Neuron (in vitro differentiated cells): ENCODE results near the gene EIF1B.
A peak's percentile ranks its signal among the peaks of the same experiment; 100 is the strongest.
"Not testable (repeated sequence)": the region's sequence is repeated elsewhere in the genome, so short reads cannot be mapped to it uniquely, and the experiment has no call there.

ENCODE experiments used
- H2AFZ ChIP-seq: one replicate; pipeline ENCODE4 v1.6.1; 2013; ENCODE audit warnings: low read depth, mild to moderate bottlenecking, inconsistent platforms, low read length, moderate library complexity
- H3K27me3 ChIP-seq: one replicate; pipeline ENCODE4 v1.6.1; 2013; ENCODE audit warnings: low read length; ENCODE audit not compliant: insufficient read depth
- H3K36me3 ChIP-seq: one replicate; pipeline ENCODE4 v1.6.1; 2013; ENCODE audit warnings: low read length; ENCODE audit not compliant: insufficient read depth
- H3K4me1 ChIP-seq: one replicate; pipeline ENCODE4 v1.6.1; 2013; ENCODE audit warnings: low read length; ENCODE audit not compliant: insufficient read depth
- H3K4me3 ChIP-seq: 2 replicates; pipeline ENCODE4 v1.5.1; 2013; ENCODE audit warnings: mild to moderate bottlenecking, low read length, moderate library complexity
- H3K9me3 ChIP-seq: one replicate; pipeline ENCODE4 v1.6.1; 2013; ENCODE audit warnings: low read length

The EIF1B gene

DNA sequence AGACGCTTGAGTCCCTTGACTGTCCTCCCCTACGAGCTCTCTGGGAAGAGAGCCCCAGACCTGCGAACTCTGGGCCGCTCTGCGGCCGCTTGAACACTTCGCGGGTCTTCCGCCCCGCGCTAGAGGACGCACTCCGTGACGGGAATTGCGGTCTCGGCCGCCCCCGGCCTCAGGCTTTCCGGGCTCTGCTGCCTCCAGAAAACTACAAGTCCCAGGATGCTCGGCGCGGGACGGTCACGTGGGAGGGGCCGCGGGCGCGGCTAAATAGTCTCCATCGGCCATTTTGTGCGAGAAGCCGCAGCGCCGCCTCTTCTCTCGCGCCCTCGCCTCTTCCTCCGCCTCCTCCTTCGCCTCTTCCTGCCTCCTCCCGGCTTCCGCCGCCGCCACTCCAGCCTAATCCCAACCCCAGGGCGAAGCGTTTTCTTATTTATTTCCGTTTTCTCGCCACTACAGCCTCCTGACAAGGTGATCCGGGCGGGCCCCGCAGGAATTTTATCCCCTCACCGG lies at the start of gene EIF1B:
EIF1B (plus strand) TSS at position 290 of the 507 bp plus-strand sequence. CDS start 235 bp downstream, outside the sequence.
- H3K36me3 ChIP-seq: peaks cover 36% of the 10 kb centered on the region

DNA sequence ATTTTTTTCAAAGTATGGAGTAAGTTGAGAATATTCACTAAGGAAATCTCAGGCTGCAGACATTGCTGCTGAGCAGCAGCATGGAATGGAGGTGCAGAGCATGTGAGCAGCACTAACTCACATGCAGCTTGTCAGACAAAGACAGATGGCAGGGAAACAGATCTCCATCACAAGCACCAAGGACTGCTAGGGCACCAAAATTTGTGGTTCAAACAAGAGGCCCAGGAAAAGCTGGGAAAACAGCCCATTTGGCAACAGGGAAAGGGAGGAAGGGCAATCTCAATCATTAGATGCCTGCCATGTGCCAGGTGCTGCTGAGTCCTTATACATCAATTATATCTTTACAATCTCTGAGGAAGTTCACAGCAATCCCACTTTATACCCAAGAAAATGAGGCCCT lies 47.2 kb upstream of the EIF1B start:
- no peaks in the 10 kb centered on the region for H3K9me3 ChIP-seq
- peaks cover 9% of the 10 kb centered on the region for H3K4me1 ChIP-seq
- H3K4me3 ChIP-seq: no peak overlapping the region
- H3K27me3 ChIP-seq: no peaks in the 10 kb centered on the region
- no peaks in the 10 kb centered on the region for H3K36me3 ChIP-seq
- no peak overlapping the region for H2AFZ ChIP-seq

More for the DNA sequence above, at the start of gene EIF1B:
- Histone ChIP-seq H3K4me1 (peaks cover 19% of the 10 kb centered on the region), H2AFZ (peak within 1 kb of the TSS; percentile 96), H3K9me3 (no peaks in the 10 kb centered on the region), H3K27me3 (no peaks in the 10 kb centered on the region), H3K4me3 (peak within 1 kb of the TSS; percentile 95)

DNA sequence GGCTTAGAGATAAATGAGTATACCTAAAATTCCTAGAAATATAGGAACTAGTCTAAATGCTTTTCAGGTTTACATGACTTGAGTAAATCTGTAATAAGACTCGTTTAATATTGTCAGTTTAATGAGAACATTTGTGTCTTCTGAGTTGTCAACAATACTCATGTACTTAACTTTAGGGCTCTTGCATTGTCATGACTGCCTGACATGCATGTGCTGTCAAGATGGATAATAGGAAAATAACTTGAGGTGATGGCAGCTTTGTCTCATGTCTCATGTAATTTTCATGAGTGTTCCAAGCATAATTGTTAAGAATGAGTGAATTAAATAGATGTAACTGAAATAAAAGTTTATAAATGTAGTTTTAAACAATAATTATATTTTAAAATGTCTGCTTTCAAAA lies 45.1 kb upstream of the EIF1B start:
- no peaks in the 10 kb centered on the region for H3K27me3 ChIP-seq
- H3K36me3 ChIP-seq: no peaks in the 10 kb centered on the region
- H3K9me3 ChIP-seq: no peaks in the 10 kb centered on the region
- no peak overlapping the region for H2AFZ ChIP-seq
- H3K4me1 ChIP-seq: peaks cover 27% of the 10 kb centered on the region
- H3K4me3 ChIP-seq: no peak overlapping the region

DNA sequence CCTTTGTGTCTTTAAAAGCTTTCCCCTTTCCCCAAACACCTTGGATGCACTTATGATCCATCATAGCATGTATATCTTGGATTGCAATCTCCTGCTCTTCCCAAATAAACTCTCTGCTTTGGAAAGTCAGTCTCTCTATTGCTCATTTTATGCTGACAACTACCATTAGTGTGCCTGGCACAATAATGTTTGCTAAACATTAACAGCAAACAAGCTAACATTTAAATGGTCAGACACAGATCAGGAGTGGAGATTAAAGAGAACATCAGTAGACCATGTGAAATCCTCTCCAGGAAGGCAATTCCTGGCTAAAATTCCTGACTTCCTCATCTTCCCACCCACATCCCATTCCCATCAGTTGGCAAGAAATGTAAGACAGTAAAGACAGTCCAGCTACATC lies 44.3 kb upstream of the EIF1B start:
- no peak overlapping the region for H3K4me3 ChIP-seq
- H3K36me3 ChIP-seq: no peaks in the 10 kb centered on the region
- peaks cover 27% of the 10 kb centered on the region for H3K4me1 ChIP-seq
- H2AFZ ChIP-seq: no peak overlapping the region
- H3K9me3 ChIP-seq: no peaks in the 10 kb centered on the region
- no peaks in the 10 kb centered on the region for H3K27me3 ChIP-seq

DNA sequence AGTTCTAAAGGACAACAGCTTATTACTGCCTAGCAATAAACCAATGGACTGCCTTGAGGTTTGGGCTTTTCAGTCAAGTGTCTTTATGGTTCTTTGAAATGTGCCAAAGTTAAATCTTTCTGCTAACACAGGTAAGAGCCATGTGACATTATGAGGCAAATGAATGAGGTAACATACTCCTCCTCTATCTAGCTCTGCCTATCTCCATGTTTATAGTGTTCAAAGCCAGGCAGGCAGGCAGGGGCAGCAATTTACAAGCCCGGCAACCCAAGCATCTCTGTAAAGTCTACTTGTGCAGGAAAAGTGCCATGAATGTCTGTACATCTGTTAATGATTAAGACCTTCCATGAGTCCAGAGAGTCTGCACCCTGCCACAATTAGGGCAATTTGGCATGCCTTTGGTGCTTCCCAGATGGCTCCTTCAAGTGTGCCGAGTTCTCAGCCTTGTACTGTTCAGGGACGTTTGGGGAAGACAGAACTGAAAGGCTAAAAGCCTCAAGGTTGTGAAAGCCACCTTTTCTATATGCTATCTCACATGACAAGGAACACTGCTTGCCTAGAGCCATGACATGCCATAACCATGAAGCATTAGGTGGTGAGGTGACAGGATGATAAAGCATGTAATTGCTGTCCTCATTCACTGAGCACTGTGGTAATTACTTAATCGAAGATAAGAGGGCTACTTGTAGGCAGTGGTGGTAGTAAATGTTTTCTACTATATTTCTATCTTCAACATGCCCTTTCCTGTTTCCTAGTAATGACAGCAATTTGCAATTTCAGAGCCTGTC lies 41.4 kb upstream of the EIF1B start:
- no peaks in the 10 kb centered on the region for H3K27me3 ChIP-seq
- no peak overlapping the region for H2AFZ ChIP-seq
- H3K4me3 ChIP-seq: no peak overlapping the region
- H3K4me1 ChIP-seq: peaks cover 27% of the 10 kb centered on the region
- H3K9me3 ChIP-seq: no peaks in the 10 kb centered on the region
- no peaks in the 10 kb centered on the region for H3K36me3 ChIP-seq

DNA sequence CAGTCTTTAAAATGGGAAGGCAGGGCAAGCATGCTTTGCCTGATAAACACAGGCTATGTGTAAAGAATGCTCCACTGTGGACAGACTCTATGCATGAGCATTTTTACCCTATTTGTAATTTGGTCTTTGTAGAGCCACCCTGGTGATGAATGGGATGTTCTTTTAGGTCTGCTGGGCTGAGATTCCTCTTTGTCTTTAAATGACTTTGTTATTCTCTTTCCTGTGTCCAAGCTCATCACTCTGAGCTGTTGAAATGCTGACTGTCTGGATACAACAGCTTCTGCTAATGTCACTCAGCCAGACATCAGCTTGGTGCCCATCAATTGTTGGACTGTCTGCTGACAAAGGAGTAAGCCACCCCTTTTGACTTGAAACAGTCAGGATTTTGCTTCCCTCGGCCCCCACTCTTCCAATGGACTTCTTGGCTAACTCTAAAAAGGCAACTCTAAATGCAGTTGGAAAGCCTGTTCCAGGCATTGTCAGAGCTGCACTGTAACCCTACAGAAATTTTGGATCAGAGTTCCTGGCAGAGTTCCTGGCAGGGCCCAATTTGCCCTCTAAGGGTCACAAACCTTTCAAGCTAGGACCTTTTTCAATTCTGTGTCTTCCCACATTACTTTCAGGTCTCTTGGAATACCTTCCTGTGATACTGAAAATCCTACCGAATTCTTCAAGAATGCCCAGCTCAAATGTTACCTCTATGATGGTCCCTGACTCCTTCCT lies 40.5 kb upstream of the EIF1B start:
- Histone ChIP-seq H2AFZ (no peak overlapping the region), H3K27me3 (no peaks in the 10 kb centered on the region), H3K4me3 (no peak overlapping the region), H3K4me1 (peaks cover 26% of the 10 kb centered on the region), H3K36me3 (no peaks in the 10 kb centered on the region), H3K9me3 (no peaks in the 10 kb centered on the region)

DNA sequence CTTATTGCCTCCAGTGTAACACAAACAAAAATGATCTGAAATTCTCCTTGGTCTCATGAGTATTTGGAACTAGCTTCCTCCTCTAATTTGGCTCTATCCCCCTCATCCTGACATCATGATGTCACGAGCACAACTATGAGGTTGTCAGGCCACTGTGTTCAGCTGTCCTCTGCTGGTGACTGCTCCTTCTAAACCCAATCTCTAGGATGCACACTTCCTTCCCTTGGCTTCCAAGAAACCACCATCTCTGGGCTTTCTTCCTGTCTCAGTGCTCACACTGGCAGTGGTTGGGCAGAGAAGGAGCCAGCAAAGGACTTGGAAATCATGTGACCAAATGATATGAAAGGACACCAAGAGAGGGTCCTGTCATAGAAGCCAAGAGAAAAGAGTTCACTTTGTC lies 30.7 kb upstream of the EIF1B start:
- Histone ChIP-seq H2AFZ (no peak overlapping the region), H3K9me3 (no peaks in the 10 kb centered on the region), H3K36me3 (no peaks in the 10 kb centered on the region), H3K4me3 (no peak overlapping the region), H3K27me3 (no peaks in the 10 kb centered on the region), H3K4me1 (no peaks in the 10 kb centered on the region)

DNA sequence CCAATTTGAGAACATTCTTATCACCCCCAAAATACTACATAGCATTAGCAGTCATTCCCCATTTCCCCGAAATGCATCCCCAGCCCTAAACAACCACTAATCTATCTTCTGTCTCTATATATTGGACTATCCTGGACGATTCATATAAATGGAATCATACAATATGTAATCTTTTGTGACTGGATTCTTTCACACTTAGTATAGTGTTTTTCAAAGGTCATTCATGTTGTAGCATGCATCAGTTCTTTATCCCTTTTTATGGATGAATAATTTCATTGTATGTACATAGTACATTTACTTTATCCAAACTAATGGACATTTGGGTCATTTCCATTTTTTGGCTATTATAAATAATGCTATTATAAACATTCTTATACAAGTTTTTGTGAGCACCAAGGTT lies 27.5 kb upstream of the EIF1B start:
- H3K27me3 ChIP-seq: no peaks in the 10 kb centered on the region
- H2AFZ ChIP-seq: no peak overlapping the region
- H3K9me3 ChIP-seq: no peaks in the 10 kb centered on the region
- H3K4me1 ChIP-seq: no peaks in the 10 kb centered on the region
- H3K36me3 ChIP-seq: no peaks in the 10 kb centered on the region
- H3K4me3 ChIP-seq: no peak overlapping the region

DNA sequence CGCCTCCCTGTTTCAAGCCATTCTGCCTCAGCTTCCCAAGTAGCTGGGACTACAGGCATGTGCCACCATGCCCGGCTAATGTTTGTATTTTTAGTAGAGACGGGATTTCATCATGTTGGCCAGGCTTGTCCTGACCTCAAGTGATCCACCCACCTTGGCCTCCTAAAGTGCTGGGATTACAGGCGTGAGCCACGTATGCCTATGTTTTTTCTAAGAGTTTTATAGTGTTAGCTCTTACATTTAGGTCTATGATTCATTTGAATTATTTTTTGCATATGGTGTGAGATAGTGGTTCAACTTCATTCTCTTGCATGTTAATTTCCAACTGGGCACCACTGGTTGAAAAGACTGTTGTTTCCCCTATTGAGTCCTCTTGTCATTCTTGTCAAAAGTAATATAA lies 26.4 kb upstream of the EIF1B start:
- not testable (repeated sequence) for H2AFZ ChIP-seq, H3K4me1 ChIP-seq, H3K27me3 ChIP-seq, H3K9me3 ChIP-seq, H3K4me3 ChIP-seq, H3K36me3 ChIP-seq

DNA sequence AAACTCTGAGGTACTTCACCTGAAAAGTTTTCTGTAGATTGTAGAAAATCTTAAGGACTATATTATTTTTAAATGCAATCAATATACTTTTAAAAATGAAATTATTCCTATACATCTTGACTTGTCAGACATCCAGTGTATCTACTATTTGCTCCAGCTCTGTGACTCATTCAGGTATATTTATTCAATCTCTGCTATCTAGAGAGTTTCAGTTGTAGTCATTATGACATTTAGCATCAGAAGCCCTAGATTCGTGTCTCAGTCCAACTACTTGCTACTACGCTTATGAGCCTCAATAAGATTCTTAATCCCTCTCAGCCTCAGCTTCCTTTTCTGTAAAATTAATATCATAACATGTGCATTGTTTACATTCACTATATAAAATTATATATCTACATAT lies 22.3 kb upstream of the EIF1B start:
- no peaks in the 10 kb centered on the region for H3K27me3 ChIP-seq
- no peak overlapping the region for H2AFZ ChIP-seq
- H3K9me3 ChIP-seq: peaks cover 2% of the 10 kb centered on the region
- H3K4me1 ChIP-seq: peaks cover 9% of the 10 kb centered on the region
- no peak overlapping the region for H3K4me3 ChIP-seq
- H3K36me3 ChIP-seq: no peaks in the 10 kb centered on the region

DNA sequence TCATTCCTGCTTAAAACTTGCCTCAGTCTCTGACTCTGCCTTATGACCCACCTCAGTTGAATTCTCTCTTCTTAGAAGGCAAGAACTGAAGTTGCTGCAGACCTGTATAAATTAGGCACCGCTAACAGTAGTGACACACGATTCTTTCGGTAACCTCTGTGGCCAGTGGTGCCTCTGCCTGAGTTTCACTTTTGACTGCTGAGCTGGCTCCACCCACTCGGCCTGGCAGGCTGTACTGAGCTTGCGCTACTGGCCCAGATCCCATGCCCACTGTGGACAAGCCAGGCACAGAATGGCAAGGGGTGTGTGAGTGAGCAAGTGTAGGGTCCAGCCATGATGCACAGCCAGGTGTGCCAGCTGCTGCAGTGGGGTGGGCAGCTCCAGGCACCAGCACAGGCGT lies 19.1 kb upstream of the EIF1B start:
- H3K4me3 ChIP-seq: no peak overlapping the region
- no peaks in the 10 kb centered on the region for H3K27me3 ChIP-seq
- H3K36me3 ChIP-seq: no peaks in the 10 kb centered on the region
- peaks cover 2% of the 10 kb centered on the region for H3K9me3 ChIP-seq
- H2AFZ ChIP-seq: no peak overlapping the region
- H3K4me1 ChIP-seq: peaks cover 20% of the 10 kb centered on the region

DNA sequence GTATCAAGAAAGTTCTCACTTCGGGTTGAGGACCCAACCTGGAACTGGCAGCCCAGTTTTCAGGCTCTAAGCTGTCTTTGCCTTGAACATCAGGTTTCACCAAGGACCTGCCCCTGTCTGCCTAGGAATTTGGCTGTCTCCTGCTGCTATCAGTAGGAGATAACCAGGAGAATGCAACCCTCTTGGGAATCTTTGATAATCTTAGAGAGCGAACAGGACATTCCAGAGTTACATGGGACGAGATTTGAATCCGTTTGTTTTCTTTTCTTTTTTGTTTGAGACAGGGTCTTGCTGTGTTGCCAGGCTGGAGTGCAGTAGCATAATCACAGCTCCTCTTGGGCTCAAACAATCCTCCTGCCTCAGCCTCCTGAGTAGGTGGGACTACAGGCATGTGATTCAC lies 18.0 kb upstream of the EIF1B start:
- Histone ChIP-seq H3K9me3 (peaks cover 2% of the 10 kb centered on the region), H3K4me1 (peaks cover 20% of the 10 kb centered on the region), H2AFZ (no peak overlapping the region), H3K27me3 (no peaks in the 10 kb centered on the region), H3K4me3 (no peak overlapping the region), H3K36me3 (no peaks in the 10 kb centered on the region)

DNA sequence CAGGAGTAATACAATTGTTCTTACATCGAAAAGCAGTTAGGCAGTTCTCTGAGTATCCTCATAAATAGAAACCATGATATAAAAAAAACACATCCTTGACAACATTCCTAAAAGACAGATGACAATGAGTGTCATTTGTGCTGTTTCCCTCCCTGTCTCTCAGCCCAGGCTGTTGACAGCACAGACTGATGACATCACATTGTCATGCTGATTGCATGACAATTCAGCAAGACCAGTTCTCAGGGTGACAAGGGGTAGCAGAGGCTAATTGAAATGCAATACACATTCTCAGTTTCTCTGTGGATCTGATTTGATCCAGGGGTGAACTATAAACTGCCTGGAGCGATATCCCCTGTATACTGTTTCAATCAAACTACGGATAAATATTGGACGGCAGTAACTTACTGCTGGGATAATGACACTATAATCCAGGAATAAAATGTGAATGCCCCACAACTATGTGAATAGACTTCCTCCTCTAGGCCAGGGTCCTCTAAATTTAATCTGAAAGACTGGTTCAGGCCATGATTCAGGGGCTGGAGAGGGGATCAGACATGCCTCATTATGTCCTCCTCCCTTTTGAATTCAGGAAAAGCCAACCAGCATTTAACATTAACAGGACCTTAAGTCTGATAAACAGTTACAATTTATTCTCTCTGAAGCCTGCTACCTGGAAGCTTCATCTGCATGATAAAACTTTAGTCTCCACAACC lies 16.7 kb upstream of the EIF1B start:
- peak overlapping the region; percentile 14 for H3K4me3 ChIP-seq
- no peaks in the 10 kb centered on the region for H3K27me3 ChIP-seq
- no peaks in the 10 kb centered on the region for H3K36me3 ChIP-seq
- H2AFZ ChIP-seq: no peak overlapping the region
- H3K9me3 ChIP-seq: peaks cover 2% of the 10 kb centered on the region
- H3K4me1 ChIP-seq: peaks cover 20% of the 10 kb centered on the region
